Natural killer cell (primary cell): ENCODE data around the gene DYRK3. TPM values are rescaled to one million over a fixed set of nuclear protein-coding genes. Genes with fewer than 3 reads are reported as not detected.

Experiments
- ATAC-seq, 3 donors: fragments of 150-1000 bp in 2 of 3; fragments of 200-7000 bp in 1 of 3; cut with Tn5 transposase; 1 replicate in 1 of 3; 2 replicates in 2 of 3; pipeline ENCODE4 v1.10.0; 2021; ENCODE audit warnings: mild to moderate bottlenecking in 2 of 3, moderate library complexity in 2 of 3
- DNase-seq, 2 donors: peaks; one replicate each; pipeline versions ENCODE4 v3.0.0 to v3.0.0-alpha.2; 2013 to 2021; ENCODE audit warnings: mixed read lengths in 1 of 2
- H3K27ac ChIP-seq: one replicate; pipeline ENCODE4 v1.5.1; 2013; ENCODE audit warnings: mild to moderate bottlenecking, low read length
- H3K27me3 ChIP-seq: one replicate; pipeline ENCODE4 v1.6.1; 2013; ENCODE audit warnings: low read length; ENCODE audit not compliant: control insufficient read depth, insufficient read depth
- H3K36me3 ChIP-seq: one replicate; pipeline ENCODE4 v1.6.1; 2013; ENCODE audit warnings: low read length; ENCODE audit not compliant: control insufficient read depth, insufficient read depth
- H3K4me1 ChIP-seq: one replicate; pipeline ENCODE4 v1.6.1; 2013; ENCODE audit warnings: low read length; ENCODE audit not compliant: control insufficient read depth, insufficient read depth
- H3K4me3 ChIP-seq: one replicate; pipeline ENCODE4 v1.5.1; 2013; ENCODE audit warnings: low read length
- H3K9me3 ChIP-seq: one replicate; pipeline ENCODE4 v1.6.1; 2013; ENCODE audit warnings: low read length; ENCODE audit not compliant: control insufficient read depth, insufficient read depth
- H3K27ac Mint-ChIP-seq, 2 donors: one replicate each; pipeline ENCODE4 v1.8.0; 2022; ENCODE audit warnings: mild to moderate bottlenecking in 2 of 2, mixed read lengths in 2 of 2, moderate library complexity in 1 of 2
- H3K27me3 Mint-ChIP-seq, 2 donors: one replicate each; pipeline ENCODE4 v1.8.0; 2022; ENCODE audit warnings: low read depth in 2 of 2, mixed read lengths in 2 of 2
- H3K36me3 Mint-ChIP-seq: one replicate; pipeline ENCODE4 v1.8.0; 2022; ENCODE audit warnings: mixed read lengths
- H3K4me1 Mint-ChIP-seq, 2 donors: one replicate each; pipeline ENCODE4 v1.8.0; 2022; ENCODE audit warnings: mixed read lengths in 2 of 2
- H3K4me3 Mint-ChIP-seq: one replicate; pipeline ENCODE4 v1.8.0; 2022; ENCODE audit warnings: mild to moderate bottlenecking, moderate library complexity, mixed read lengths
- H3K9me3 Mint-ChIP-seq, 2 donors: one replicate each; pipeline ENCODE4 v1.8.0; 2022; ENCODE audit warnings: mixed read lengths in 2 of 2
- WGBS: methylation state at CpG from one replicate; pipeline ENCODE4 v1.1.7; 2013; ENCODE audit warnings: missing lambda C conversion rate; ENCODE audit not compliant: insufficient coverage; 5-methylcytosine and 5-hydroxymethylcytosine counted together
- intact Hi-C: fragments of 100-400 bp; cut with micrococcal nuclease; formaldehyde crosslinking; loops from one replicate; pipeline ENCODE4 v1.14.2; 2022
- total RNA-seq, 4 donors: library from RNA; stranded (reverse); fragments of 120-200 nt in 1 of 4; gene quantifications; one replicate each; pipeline versions ENCODE4 v1.2.3 to v1.2.4, GENCODE V29; 2013 to 2022
- TF ChIP-seq, protein P1 (sequence below): fragments of 200-600 bp; IDR thresholded peaks from one replicate; pipeline ENCODE4 v1.8.0; 2022; ENCODE audit warnings: antibody characterized with exemption

DYRK3 gene
- total RNA-seq, 3 donors from 2014 or later (not counting 1 experiment from before 2014, with no cell fraction given) = 0.16 to 0.66 (median 0.43) TPM

DNA sequence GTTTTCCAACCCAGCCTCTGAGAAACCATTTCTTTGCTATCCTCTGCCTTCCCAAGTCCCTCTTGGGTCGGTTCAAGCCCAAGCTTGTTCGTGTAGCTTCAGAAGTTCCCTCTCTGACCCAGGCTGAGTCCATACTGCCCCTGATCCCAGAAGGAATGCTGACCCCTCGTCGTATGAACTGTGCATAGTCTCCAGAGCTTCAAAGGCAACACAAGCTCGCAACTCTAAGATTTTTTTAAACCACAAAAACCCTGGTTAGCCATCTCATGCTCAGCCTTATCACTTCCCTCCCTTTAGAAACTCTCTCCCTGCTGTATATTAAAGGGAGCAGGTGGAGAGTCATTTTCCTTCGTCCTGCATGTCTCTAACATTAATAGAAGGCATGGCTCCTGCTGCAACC, 46.8 kb upstream of the DYRK3 start:
- no peaks in the 10 kb centered on the region for H3K36me3 Mint-ChIP-seq
- H3K9me3 Mint-ChIP-seq = no peaks in the 10 kb centered on the region
- WGBS = 66% methylated on average over 5 of the region's 6 CpGs
- no peaks in the 10 kb centered on the region for H3K9me3 ChIP-seq
- no peak overlapping the region for H3K27ac ChIP-seq
- peak overlapping the region; percentile 89 to 90 for H3K27ac Mint-ChIP-seq
- peaks cover 91% of the 10 kb centered on the region for H3K36me3 ChIP-seq
- TF ChIP-seq, protein P1, sequence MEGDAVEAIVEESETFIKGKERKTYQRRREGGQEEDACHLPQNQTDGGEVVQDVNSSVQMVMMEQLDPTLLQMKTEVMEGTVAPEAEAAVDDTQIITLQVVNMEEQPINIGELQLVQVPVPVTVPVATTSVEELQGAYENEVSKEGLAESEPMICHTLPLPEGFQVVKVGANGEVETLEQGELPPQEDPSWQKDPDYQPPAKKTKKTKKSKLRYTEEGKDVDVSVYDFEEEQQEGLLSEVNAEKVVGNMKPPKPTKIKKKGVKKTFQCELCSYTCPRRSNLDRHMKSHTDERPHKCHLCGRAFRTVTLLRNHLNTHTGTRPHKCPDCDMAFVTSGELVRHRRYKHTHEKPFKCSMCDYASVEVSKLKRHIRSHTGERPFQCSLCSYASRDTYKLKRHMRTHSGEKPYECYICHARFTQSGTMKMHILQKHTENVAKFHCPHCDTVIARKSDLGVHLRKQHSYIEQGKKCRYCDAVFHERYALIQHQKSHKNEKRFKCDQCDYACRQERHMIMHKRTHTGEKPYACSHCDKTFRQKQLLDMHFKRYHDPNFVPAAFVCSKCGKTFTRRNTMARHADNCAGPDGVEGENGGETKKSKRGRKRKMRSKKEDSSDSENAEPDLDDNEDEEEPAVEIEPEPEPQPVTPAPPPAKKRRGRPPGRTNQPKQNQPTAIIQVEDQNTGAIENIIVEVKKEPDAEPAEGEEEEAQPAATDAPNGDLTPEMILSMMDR = no peak
- intact Hi-C loops = no loop called here
- no peaks in the 10 kb centered on the region for H3K27me3 ChIP-seq
- DNase-seq (no peak), ATAC-seq (no peak)
- H3K27me3 Mint-ChIP-seq = no peaks in the 10 kb centered on the region
- H3K4me1 Mint-ChIP-seq = peaks cover 58 to 64% of the 10 kb centered on the region in 2 donors
- H3K4me3 Mint-ChIP-seq = no peak overlapping the region
- H3K4me3 ChIP-seq = no peak overlapping the region
- peaks cover 36% of the 10 kb centered on the region for H3K4me1 ChIP-seq

DNA sequence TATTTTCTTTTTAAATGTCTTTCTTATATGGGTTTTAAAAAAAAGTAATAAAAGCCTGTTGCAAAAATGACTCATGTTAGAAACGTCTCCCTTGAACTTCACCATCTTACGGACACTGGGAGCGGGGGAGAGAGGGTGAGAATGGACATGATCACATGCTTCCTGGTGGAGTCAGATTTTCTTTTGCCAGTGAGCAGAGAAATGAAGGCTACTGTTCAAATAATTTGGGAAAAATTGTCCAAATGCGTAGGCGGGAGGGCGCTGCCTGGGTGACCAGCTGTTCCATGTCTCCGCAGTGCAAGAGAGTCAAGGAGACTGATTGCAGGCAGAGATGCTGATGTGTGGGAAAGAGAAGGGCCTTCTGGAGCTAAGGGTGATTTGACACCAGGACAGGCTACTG, 46.1 kb upstream of the DYRK3 start:
- H3K27ac ChIP-seq = peak overlapping the region; percentile 61
- H3K4me1 ChIP-seq = peaks cover 30% of the 10 kb centered on the region
- no peaks in the 10 kb centered on the region for H3K27me3 Mint-ChIP-seq
- H3K4me1 Mint-ChIP-seq = peaks cover 58 to 65% of the 10 kb centered on the region in 2 donors
- H3K4me3 Mint-ChIP-seq = no peak overlapping the region
- no peaks in the 10 kb centered on the region for H3K36me3 Mint-ChIP-seq
- H3K27ac Mint-ChIP-seq = peak overlapping the region; percentile 89 to 90
- intact Hi-C loops = no loop called here
- 97% methylated on average over 7 of the region's 7 CpGs for WGBS
- peaks cover 86% of the 10 kb centered on the region for H3K36me3 ChIP-seq
- TF ChIP-seq, protein P1 = no peak
- H3K27me3 ChIP-seq = no peaks in the 10 kb centered on the region
- DNase-seq (no peak), ATAC-seq (no peak)
- no peak overlapping the region for H3K4me3 ChIP-seq
- no peaks in the 10 kb centered on the region for H3K9me3 ChIP-seq
- no peaks in the 10 kb centered on the region for H3K9me3 Mint-ChIP-seq

DNA sequence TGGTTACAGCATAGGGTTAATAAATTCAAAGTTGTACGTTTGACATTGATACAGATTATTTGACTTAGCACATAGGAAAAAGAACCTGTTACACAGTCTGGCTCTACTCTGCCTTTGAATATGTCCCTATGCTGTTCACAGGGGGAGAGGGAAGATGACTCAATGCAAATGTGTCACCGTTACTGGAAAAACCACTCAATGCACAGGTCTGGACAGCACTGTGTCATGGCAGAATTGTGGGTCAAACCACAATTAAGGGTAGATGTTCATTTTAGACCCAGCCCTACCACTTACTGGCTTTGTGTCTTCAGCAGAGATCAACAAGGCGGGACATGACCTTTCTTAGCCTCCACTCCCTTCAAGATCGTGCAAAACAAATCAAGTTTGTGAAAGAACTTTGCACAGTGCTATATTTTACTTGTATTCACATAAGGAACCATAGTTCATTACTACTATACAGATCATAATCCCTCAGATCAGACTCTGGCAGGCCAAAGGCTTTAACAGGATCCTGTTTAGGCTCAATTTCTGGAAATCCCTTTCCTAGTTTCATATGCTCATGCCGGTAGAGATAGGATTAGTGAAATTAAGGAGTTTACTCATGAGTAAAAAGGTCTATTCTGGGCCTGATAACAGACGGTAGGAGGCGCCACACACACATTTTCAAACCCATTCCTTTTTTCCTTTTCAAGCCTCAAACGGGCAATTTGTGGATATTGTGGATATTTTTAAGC, 45.1 kb upstream of the DYRK3 start:
- Histone ChIP-seq H3K36me3 (peaks cover 86% of the 10 kb centered on the region), H3K9me3 (no peaks in the 10 kb centered on the region), H3K4me1 (peaks cover 30% of the 10 kb centered on the region), H3K4me3 (no peak overlapping the region), H3K27ac (peak overlapping the region; percentile 61), H3K27me3 (no peaks in the 10 kb centered on the region)
- H3K27ac Mint-ChIP-seq = peak overlapping the region; percentile 89 to 90
- WGBS = 18% methylated on average over 3 of the region's 8 CpGs
- H3K36me3 Mint-ChIP-seq = no peaks in the 10 kb centered on the region
- peaks cover 58 to 61% of the 10 kb centered on the region in 2 donors for H3K4me1 Mint-ChIP-seq
- TF ChIP-seq, protein P1 = peak; percentile 36
- DNase-seq (peak in 1 of 2 donors; percentile 72), ATAC-seq (peak; percentile 80 to 88 (median 83))
- no peaks in the 10 kb centered on the region for H3K27me3 Mint-ChIP-seq
- H3K4me3 Mint-ChIP-seq = peak overlapping the region; percentile 40
- intact Hi-C loops = no loop called here
- H3K9me3 Mint-ChIP-seq = no peaks in the 10 kb centered on the region

GRCh38 chr1:206591226-206591625, 44.1 kb upstream of the DYRK3 start:
- Histone ChIP-seq H3K4me3 (no peak overlapping the region), H3K27ac (peak overlapping the region; percentile 61), H3K9me3 (no peaks in the 10 kb centered on the region), H3K27me3 (no peaks in the 10 kb centered on the region), H3K4me1 (peaks cover 30% of the 10 kb centered on the region), H3K36me3 (peaks cover 82% of the 10 kb centered on the region)
- Mint-ChIP-seq H3K27ac (peak overlapping the region; percentile 89 to 90), H3K4me1 (peaks cover 57 to 59% of the 10 kb centered on the region in 2 donors), H3K36me3 (no peaks in the 10 kb centered on the region), H3K4me3 (no peak overlapping the region), H3K9me3 (no peaks in the 10 kb centered on the region), H3K27me3 (no peaks in the 10 kb centered on the region)
- DNase-seq = no peak
- WGBS = 94% methylated on average over 4 of the region's 5 CpGs
- intact Hi-C loops = no loop called here
- TF ChIP-seq, protein P1 = no peak
- no peak for ATAC-seq
